ENCODE measurements around the gene ROMO1. TPM values are rescaled to one million over a fixed set of nuclear protein-coding genes. Genes with fewer than 3 reads are reported as not detected.

Gene ROMO1
- total and polyA plus RNA-seq, 12 donors: 50.1 to 1,321 (median 282) TPM

- peaks cover 0 to 98% of the 10 kb centered on the region in 2 donors for H3K36me3 ChIP-seq (replicated peaks in 1 of 2)
- intact Hi-C loops (cut with DNase I): no loop called here
Measured at GRCh38 chr20:35734374-35734773, 35.2 kb downstream of the ROMO1 start.

GRCh38 chr20:35734777-35735649 lies 35.8 kb downstream of the ROMO1 start:
- Histone ChIP-seq H3K4me1 (replicated peaks in 1 of 2) (peaks cover 46 to 100% of the 10 kb centered on the region in 2 donors), H3K9me3 (replicated peaks in 1 of 3) (no peaks in the 10 kb centered on the region), H3K27me3 (no peaks in the 10 kb centered on the region), H3K27ac (no peak overlapping the region), H3K4me3 (peak overlapping the region in 1 of 4 donors; percentile 17), H3K36me3 (replicated peaks in 1 of 2) (peaks cover 0 to 98% of the 10 kb centered on the region in 2 donors)
- intact Hi-C loops (cut with DNase I): no loop called here
- 50 to 55% (median 52%) methylated on average over 4 of the region's 4 CpGs for WGBS, 4 donors
- TF ChIP-seq CTCF (IDR thresholded peaks at IDR 0.05) (no peak), POLR2A (IDR thresholded peaks at IDR 0.05) (no peak)
- no peak for DNase-seq

More at GRCh38 chr20:35734374-35734773, 35.2 kb downstream of the ROMO1 start:
- H3K27me3 ChIP-seq: no peaks in the 10 kb centered on the region
- H3K27ac ChIP-seq: no peak overlapping the region
- no peak for DNase-seq
- no peak overlapping the region for H3K4me3 ChIP-seq
- no peaks in the 10 kb centered on the region for H3K9me3 ChIP-seq (replicated peaks in 1 of 3)
- TF ChIP-seq POLR2A (IDR thresholded peaks at IDR 0.05) (no peak), CTCF (IDR thresholded peaks at IDR 0.05) (no peak)
- H3K4me1 ChIP-seq (replicated peaks in 1 of 2): peaks cover 42 to 100% of the 10 kb centered on the region in 2 donors

- no peak for DNase-seq
- Histone ChIP-seq H3K4me1 (replicated peaks in 1 of 2) (peaks cover 45 to 98% of the 10 kb centered on the region in 2 donors), H3K27ac (no peak overlapping the region), H3K27me3 (no peaks in the 10 kb centered on the region), H3K36me3 (replicated peaks in 1 of 2) (peaks cover 0 to 95% of the 10 kb centered on the region in 2 donors), H3K9me3 (replicated peaks in 1 of 3) (no peaks in the 10 kb centered on the region), H3K4me3 (peak overlapping the region in 1 of 4 donors; percentile 17)
- 29 to 34% (median 31%) methylated on average over 7 of the region's 7 CpGs for WGBS, 4 donors
- intact Hi-C loops (cut with DNase I): no loop called here
- TF ChIP-seq POLR2A (IDR thresholded peaks at IDR 0.05) (no peak), CTCF (IDR thresholded peaks at IDR 0.05) (no peak)
Measured at GRCh38 chr20:35735826-35736470, 36.7 kb downstream of the ROMO1 start.

- WGBS, 4 donors: 87 to 94% (median 92%) methylated on average over 15 of the region's 15 CpGs
- TF ChIP-seq CTCF (IDR thresholded peaks at IDR 0.05): no peak
- TF ChIP-seq POLR2A (IDR thresholded peaks at IDR 0.05): no peak
- intact Hi-C loops (cut with DNase I): no loop called here
- DNase-seq: no peak
- Histone ChIP-seq H3K4me3 (no peak overlapping the region), H3K36me3 (replicated peaks in 1 of 2) (peaks cover 0 to 77% of the 10 kb centered on the region in 2 donors), H3K4me1 (replicated peaks in 1 of 2) (peaks cover 39 to 79% of the 10 kb centered on the region in 2 donors), H3K27ac (no peak overlapping the region), H3K27me3 (no peaks in the 10 kb centered on the region), H3K9me3 (replicated peaks in 1 of 3) (no peaks in the 10 kb centered on the region)
Measured at GRCh38 chr20:35737865-35738333, 38.7 kb downstream of the ROMO1 start.

Data from adrenal gland (tissue), 12 donors.